Stimulated activated effector memory CD8-positive, alpha-beta T cell treated with anti-CD3 and anti-CD28 coated beads, Interleukin-12 subunit alpha, Interleukin-12 subunit beta, amount 100 ng/mL, for 72 hours (primary cell): Measurements from ENCODE around the gene PCID2.
"Not testable (repeated sequence)": the region's sequence is repeated elsewhere in the genome, so short reads cannot be mapped to it uniquely, and the experiment has no call there.

Source experiments
- ATAC-seq: fragments of 150-1000 bp; cut with Tn5 transposase; 2 replicates; pipeline ENCODE4 v1.10.0; 2021
- DNase-seq, 2 donors: peaks; one replicate each; pipeline ENCODE4 v3.0.0; 2021 to 2022; ENCODE audit warnings: low spot score in 2 of 2
- H3K27ac Mint-ChIP-seq: one replicate; pipeline ENCODE4 v1.8.0; 2022; ENCODE audit warnings: mild to moderate bottlenecking, mixed read lengths
- H3K36me3 Mint-ChIP-seq: one replicate; pipeline ENCODE4 v1.8.0; 2022; ENCODE audit warnings: mild to moderate bottlenecking, mixed read lengths
- H3K4me1 Mint-ChIP-seq: one replicate; pipeline ENCODE4 v1.8.0; 2022; ENCODE audit warnings: mixed read lengths
- H3K4me3 Mint-ChIP-seq: one replicate; pipeline ENCODE4 v1.8.0; 2022; ENCODE audit warnings: mild to moderate bottlenecking, mixed read lengths
- H3K9me3 Mint-ChIP-seq: one replicate; pipeline ENCODE4 v1.8.0; 2022; ENCODE audit warnings: mixed read lengths

PCID2 gene

GRCh38 chr13:113208421-113209335 is at the start of gene PCID2:
Gene PCID2 (minus strand): TSS chr13:113208669. CDS start chr13:113208634, 35 bp downstream.
- peak within 1 kb of the TSS; percentile 88 for H3K4me3 Mint-ChIP-seq
- H3K36me3 Mint-ChIP-seq, result peaks cover 45% of the 10 kb centered on the region
- no peaks in the 10 kb centered on the region for H3K9me3 Mint-ChIP-seq
- DNase-seq (peak; percentile 97), ATAC-seq (peak; percentile 88)
- peak within 1 kb of the TSS; percentile 72 for H3K27ac Mint-ChIP-seq
- peaks cover 57% of the 10 kb centered on the region for H3K4me1 Mint-ChIP-seq

- H3K4me1 Mint-ChIP-seq, H3K9me3 Mint-ChIP-seq, DNase-seq, H3K27ac Mint-ChIP-seq, ATAC-seq, H3K4me3 Mint-ChIP-seq: not testable (repeated sequence)
- H3K36me3 Mint-ChIP-seq, result peaks cover 97% of the 10 kb centered on the region
Measured at GRCh38 chr13:113257908-113258307, 49.4 kb upstream of the PCID2 start.

GRCh38 chr13:113252516-113253095 is 44.1 kb upstream of the PCID2 start:
- Mint-ChIP-seq H3K36me3 (peaks cover 100% of the 10 kb centered on the region), H3K4me1 (peaks cover 10% of the 10 kb centered on the region), H3K9me3 (no peaks in the 10 kb centered on the region), H3K4me3 (no peak overlapping the region), H3K27ac (no peak overlapping the region)
- ATAC-seq, result no peak
- DNase-seq, result no peak

GRCh38 chr13:113245849-113246796 is 37.7 kb upstream of the PCID2 start:
- Mint-ChIP-seq H3K4me3 (no peak overlapping the region), H3K9me3 (no peaks in the 10 kb centered on the region), H3K4me1 (no peaks in the 10 kb centered on the region), H3K36me3 (peaks cover 100% of the 10 kb centered on the region), H3K27ac (no peak overlapping the region)
- no peak for DNase-seq
- no peak for ATAC-seq

GRCh38 chr13:113243847-113244246 is 35.4 kb upstream of the PCID2 start:
- DNase-seq (no peak), ATAC-seq (no peak)
- Mint-ChIP-seq H3K4me1 (no peaks in the 10 kb centered on the region), H3K27ac (no peak overlapping the region), H3K9me3 (no peaks in the 10 kb centered on the region), H3K4me3 (no peak overlapping the region), H3K36me3 (peaks cover 100% of the 10 kb centered on the region)

- not testable (repeated sequence) for DNase-seq, H3K27ac Mint-ChIP-seq, ATAC-seq, H3K9me3 Mint-ChIP-seq, H3K4me3 Mint-ChIP-seq, H3K4me1 Mint-ChIP-seq
- peaks cover 98% of the 10 kb centered on the region for H3K36me3 Mint-ChIP-seq
Measured at GRCh38 chr13:113241623-113242022, 33.2 kb upstream of the PCID2 start.

GRCh38 chr13:113239986-113240385 is 31.5 kb upstream of the PCID2 start:
- no peak for DNase-seq
- Mint-ChIP-seq H3K4me3 (no peak overlapping the region), H3K27ac (peak overlapping the region; percentile 64), H3K4me1 (no peaks in the 10 kb centered on the region), H3K36me3 (peaks cover 98% of the 10 kb centered on the region), H3K9me3 (no peaks in the 10 kb centered on the region)
- ATAC-seq, result no peak

- Mint-ChIP-seq H3K36me3 (peaks cover 98% of the 10 kb centered on the region), H3K4me3 (no peak overlapping the region), H3K27ac (peak overlapping the region; percentile 64), H3K4me1 (no peaks in the 10 kb centered on the region), H3K9me3 (no peaks in the 10 kb centered on the region)
- DNase-seq, result no peak
- ATAC-seq, result no peak
Measured at GRCh38 chr13:113239357-113239756, 30.9 kb upstream of the PCID2 start.

GRCh38 chr13:113238536-113238935 is 30.1 kb upstream of the PCID2 start:
- Mint-ChIP-seq H3K4me1 (no peaks in the 10 kb centered on the region), H3K4me3 (no peak overlapping the region), H3K9me3 (no peaks in the 10 kb centered on the region), H3K27ac (no peak overlapping the region), H3K36me3 (peaks cover 98% of the 10 kb centered on the region)
- ATAC-seq (no peak), DNase-seq (no peak)

- no peak for ATAC-seq
- Mint-ChIP-seq H3K36me3 (peaks cover 82% of the 10 kb centered on the region), H3K4me3 (no peak overlapping the region), H3K4me1 (peaks cover 7% of the 10 kb centered on the region), H3K9me3 (no peaks in the 10 kb centered on the region), H3K27ac (no peak overlapping the region)
- no peak for DNase-seq
Measured at GRCh38 chr13:113233101-113233500, 24.6 kb upstream of the PCID2 start.

GRCh38 chr13:113232208-113233003 is 23.9 kb upstream of the PCID2 start:
- H3K36me3 Mint-ChIP-seq, result peaks cover 82% of the 10 kb centered on the region
- no peak for DNase-seq

GRCh38 chr13:113231306-113232207 is 23.1 kb upstream of the PCID2 start:
- ATAC-seq, result no peak
- no peaks in the 10 kb centered on the region for H3K9me3 Mint-ChIP-seq

More at GRCh38 chr13:113232208-113233003, 23.9 kb upstream of the PCID2 start:
- ATAC-seq, result no peak
- H3K9me3 Mint-ChIP-seq, result no peaks in the 10 kb centered on the region
- peaks cover 7% of the 10 kb centered on the region for H3K4me1 Mint-ChIP-seq
- no peak overlapping the region for H3K4me3 Mint-ChIP-seq
- peak overlapping the region; percentile 84 for H3K27ac Mint-ChIP-seq

GRCh38 chr13:113229791-113230190 is 21.3 kb upstream of the PCID2 start:
- no peak overlapping the region for H3K27ac Mint-ChIP-seq
- DNase-seq (no peak), ATAC-seq (no peak)
- peaks cover 79% of the 10 kb centered on the region for H3K36me3 Mint-ChIP-seq
- no peak overlapping the region for H3K4me3 Mint-ChIP-seq
- H3K4me1 Mint-ChIP-seq, result peaks cover 18% of the 10 kb centered on the region
- no peaks in the 10 kb centered on the region for H3K9me3 Mint-ChIP-seq

More at GRCh38 chr13:113231306-113232207, 23.1 kb upstream of the PCID2 start:
- Mint-ChIP-seq H3K4me3 (no peak overlapping the region), H3K4me1 (peaks cover 12% of the 10 kb centered on the region), H3K27ac (peak overlapping the region; percentile 83), H3K36me3 (peaks cover 79% of the 10 kb centered on the region)
- no peak for DNase-seq
